Measurements from ENCODE around the gene KIRREL3.

Gene KIRREL3

DNA sequence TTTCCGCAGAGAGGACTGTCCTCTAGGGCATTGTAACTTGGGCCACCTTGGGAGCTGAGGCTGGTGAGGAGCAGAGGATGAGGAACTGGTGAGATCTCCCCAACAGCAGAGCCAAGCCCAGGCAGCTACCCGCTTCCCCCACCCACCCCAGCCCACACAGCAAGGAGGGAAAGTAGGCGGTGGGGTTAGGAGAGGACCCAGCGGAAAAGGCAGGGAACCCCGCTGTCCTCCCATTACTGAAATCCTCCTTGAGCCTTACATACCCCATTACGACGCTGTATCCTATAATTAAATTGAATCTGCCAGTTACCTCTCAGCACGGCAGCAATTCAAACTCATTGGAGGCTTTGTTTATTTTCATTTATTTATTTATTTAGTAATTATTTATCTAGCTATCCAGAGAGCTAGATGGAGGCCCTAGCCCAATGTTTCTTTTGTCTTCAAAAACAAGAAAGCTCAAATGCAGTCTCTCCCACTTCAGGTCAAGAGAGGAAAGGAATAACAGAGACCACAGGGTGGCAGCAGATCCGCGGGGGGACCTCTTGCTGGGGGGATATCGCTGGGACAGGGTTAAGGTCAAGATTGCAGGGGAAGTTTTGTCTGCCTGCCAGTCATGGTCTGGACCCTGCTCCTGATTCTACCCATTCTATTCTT lies 427.1 kb downstream of the KIRREL3 start:
- no peak for DNase-seq (ENCODE audit: low spot score)

DNA sequence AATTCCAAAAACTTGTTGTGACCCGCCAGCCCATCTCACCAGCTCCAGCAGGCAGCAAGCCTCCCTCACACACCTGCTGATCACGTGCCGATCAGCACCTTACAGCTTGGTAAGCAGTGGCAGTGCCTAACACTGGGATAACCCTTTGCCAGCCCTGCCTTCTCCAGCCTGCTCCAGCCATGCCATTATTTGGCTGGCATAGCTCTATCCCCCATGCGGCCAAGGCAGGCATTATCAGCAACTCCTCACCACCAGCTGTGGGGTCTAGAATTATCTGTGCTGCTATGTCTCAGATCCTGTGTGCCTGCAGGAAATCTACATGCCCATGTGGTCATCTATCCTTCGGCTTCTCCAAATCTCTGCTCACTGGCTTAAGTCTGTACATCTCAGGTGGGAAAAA lies 430.1 kb downstream of the KIRREL3 start:
- no peak for DNase-seq (ENCODE audit: low spot score)

DNA sequence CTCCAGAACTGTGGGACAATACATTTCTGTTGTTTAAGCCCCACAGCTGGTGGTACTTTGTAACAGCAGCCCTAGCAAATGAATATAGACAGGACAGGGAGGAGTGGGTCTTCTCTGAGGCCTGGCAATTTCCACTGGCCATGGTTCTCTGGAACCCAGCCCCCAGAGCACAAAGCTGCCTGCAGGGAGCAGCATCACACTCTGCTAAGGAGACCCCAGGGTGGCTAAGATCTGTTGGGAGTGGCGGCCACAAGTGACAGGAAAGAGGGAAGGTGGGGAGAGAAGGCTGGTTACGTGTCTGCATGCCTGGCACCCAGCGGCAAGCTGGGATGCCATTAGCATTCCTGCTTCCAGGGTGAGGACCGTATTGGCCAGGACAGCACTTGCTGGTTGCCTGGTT lies 433.2 kb downstream of the KIRREL3 start:
- no peak for DNase-seq (ENCODE audit: low spot score)

DNA sequence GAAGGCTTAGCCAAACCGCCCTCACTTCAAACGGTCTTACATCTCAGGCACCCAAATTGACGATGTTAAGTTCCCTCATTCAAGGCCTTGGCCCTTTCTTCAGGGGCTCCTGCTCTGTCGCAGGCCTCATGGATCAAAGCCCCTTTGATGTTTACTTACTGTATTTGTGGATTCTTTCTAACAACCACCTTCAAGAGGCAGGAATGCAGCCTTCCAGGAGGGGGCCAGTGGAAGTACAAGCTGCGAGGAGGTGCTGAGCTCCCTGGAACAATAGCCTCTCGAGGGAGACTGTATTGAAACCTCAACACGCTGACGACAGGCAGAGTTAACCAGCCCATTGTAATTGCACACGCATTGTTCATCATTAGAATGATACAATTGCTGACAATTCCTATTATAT lies 436.0 kb downstream of the KIRREL3 start:
- no peak for DNase-seq (ENCODE audit: low spot score)

DNA sequence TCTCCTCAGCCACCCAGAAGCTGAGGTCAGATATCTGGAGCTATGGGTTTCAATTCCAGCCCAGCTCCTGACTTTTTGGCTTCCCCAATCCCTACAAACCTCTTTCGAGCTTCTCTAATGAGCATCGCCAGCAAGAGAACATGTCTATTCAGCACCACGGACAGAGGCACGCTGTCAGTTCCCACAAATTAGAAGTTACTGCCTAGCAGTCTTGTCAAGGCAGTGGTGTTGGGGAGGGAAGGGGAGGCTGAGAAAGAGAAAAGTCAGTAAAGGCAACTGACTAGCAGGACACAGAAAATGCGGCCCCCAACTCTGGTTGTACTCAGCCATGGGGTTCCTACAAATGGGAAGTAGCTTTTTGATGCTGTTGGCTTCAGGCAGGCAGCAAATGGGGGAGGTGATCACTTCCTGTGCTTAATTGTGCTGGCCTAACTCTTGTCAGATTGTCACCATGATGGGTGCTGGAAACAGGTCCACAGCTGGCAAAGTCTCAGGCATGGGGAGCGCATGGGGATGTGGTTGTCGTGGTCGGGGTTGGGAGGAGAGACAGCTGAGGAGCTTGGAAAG lies 439.2 kb downstream of the KIRREL3 start:
- no peak for DNase-seq (ENCODE audit: low spot score)

DNA sequence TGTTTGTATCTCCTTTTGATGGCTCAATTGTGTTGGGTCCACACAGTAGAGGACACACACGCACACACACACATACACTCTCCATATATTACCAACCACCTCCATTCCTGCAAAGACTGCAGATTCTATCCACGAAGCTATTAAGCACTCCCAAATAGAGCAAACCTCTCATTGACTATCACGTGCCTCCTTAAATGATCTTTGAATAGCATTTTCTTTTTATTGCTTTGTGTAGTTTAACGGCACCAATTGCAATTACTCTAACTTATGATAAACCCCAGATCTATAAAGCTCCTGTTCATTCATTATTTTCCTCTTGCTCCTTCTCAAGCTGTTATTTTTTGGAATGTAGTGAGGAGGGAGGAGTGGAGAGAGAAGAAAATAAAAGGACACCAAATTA lies 440.3 kb downstream of the KIRREL3 start:
- DNase-seq (ENCODE audit: low spot score): no peak

DNA sequence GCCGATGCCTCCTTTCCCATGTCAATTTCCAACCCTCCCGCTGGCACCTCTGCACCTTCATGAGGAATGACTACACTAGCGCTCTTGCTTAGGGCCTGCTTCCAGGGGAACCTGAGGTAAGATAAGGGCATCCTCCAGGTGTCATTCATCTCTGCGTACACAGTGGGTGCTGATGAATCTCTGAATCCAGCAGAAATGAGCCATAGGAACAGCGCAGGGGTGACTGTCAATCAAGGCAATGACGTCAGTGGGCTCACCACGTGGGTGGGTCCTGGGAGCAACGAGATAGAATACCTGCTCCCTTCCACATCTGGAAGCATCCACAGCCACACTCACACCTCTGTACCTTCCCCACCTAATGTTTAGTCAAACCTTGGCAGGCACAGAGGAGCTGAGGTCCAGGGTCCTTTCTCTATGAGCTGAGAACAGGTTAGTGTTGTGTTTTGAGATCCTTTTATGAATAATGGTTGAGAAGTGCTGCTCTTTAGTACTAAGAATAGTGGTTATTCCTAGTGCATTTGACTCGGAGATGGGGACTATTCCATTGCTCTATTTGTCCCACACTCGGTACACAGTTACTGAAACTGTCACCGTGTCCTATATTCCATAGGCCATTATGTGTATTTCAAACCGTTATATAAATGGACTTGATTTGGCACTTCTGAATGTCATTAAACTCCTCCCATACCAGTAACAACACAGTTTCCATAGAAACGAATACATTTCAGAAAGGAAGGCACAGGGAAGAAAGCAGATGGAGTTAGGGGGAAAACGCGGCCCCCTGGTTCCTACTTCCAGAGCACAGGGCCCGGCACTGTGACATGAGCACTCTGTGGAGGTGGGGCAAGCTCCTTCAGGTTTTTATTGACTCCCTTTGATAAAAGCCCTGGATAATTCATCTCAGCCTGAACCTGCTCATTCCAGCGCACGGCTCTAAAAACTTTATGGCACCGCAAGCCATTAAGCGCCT lies 451.7 kb downstream of the KIRREL3 start:
- no peak for DNase-seq (ENCODE audit: low spot score)

DNA sequence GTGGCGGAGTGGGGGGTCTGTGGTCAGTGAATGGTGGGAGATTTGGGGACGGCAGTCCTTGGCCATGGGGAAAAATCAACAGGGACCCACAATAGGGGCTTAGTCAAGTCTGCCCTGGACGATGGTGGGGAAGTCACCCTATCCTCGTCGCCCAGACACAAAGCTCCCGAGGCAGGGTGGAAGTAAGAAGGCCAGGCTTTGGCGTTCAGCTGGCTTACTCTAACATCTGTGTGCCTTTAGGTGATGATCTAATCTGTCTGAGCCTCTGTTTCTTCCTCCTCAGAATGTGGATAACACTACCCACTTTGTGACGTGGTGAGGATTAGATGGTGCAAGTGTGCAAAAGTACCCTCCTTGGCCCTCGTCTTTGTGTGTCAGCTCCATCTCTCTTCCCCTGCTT lies 452.9 kb downstream of the KIRREL3 start:
- no peak for DNase-seq (ENCODE audit: low spot score)

DNA sequence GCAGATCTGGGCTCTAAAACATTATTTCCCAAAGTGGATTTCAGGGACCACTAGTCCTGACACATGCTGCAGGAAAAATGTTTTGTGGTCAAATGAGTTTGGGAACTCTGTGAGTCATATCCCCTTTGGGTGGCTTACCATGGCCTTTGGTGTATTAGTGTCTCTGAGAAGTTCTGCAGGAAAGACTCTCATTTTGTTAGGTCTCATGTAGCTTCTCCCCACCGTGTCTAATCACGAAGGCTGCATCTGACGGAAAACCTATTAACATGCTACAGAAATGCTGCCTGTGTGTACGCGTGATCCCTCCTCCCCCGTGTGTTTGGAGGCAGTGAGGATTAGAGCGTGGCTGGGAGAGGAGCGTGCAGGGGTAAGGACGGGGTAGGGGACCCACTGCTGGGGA lies 453.4 kb downstream of the KIRREL3 start:
- DNase-seq (ENCODE audit: low spot score): no peak

DNA sequence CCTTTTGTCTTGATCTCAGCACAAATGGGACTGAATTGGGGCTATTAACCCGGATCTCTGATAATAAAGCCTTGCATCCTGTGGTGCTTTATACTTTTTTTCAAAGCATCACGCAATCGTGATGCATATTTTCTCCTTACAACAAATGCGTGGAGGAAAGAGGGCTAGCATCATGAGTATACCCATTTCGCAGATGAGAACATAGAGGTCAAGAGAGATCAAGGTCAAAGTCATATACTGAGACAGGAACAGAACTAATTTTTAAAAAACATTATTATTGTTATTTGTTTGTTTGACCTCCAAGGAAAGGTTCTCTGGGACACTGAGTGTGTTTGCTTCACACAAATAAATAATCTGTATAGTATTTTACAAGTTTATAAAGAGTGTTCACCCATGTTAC lies 453.9 kb downstream of the KIRREL3 start:
- no peak for DNase-seq (ENCODE audit: low spot score)

DNA sequence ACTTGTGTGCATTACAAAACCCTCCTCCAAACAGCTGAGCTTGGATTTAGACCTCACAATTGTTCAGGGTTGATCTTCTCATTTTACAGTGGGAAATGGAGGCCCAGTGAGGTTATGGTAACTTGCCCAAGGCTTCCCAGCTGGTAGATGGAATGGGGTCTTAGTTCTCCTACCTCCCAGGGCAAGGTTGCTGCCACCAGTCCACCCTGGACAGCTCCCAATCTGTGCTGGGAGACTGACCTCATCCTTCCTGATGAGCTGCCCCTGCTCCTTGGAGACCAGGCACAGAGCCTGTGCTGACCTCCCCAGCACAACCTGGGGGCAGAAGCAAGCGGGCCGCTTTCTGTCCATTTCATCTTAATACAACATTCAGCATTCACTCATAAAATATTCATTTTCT lies 454.4 kb downstream of the KIRREL3 start:
- no peak for DNase-seq (ENCODE audit: low spot score)

DNA sequence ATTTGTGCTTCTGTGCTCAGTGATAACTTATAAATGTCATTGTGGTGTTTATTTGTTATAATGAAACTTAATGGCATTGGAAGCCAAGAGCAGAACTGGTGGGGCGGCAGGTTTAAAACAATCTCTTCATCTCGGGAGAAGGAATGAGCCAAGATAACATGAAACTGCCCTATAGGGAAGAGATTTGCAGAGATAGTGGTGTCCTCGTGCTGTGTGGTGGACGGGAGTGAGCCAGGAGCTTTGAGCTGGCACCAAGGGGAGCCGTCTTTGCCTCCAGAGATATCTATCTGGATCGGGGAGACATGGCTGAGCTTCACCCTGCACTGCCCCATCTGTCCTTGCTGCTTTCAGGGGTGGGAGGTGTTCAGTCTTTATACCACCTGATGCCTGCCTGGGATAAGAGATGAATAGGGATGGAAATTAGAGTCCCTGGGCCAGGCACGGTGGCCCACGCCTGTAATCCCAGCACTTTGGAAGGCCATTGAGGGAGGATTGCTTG lies 455.5 kb downstream of the KIRREL3 start:
- no peak for DNase-seq (ENCODE audit: low spot score)

DNA sequence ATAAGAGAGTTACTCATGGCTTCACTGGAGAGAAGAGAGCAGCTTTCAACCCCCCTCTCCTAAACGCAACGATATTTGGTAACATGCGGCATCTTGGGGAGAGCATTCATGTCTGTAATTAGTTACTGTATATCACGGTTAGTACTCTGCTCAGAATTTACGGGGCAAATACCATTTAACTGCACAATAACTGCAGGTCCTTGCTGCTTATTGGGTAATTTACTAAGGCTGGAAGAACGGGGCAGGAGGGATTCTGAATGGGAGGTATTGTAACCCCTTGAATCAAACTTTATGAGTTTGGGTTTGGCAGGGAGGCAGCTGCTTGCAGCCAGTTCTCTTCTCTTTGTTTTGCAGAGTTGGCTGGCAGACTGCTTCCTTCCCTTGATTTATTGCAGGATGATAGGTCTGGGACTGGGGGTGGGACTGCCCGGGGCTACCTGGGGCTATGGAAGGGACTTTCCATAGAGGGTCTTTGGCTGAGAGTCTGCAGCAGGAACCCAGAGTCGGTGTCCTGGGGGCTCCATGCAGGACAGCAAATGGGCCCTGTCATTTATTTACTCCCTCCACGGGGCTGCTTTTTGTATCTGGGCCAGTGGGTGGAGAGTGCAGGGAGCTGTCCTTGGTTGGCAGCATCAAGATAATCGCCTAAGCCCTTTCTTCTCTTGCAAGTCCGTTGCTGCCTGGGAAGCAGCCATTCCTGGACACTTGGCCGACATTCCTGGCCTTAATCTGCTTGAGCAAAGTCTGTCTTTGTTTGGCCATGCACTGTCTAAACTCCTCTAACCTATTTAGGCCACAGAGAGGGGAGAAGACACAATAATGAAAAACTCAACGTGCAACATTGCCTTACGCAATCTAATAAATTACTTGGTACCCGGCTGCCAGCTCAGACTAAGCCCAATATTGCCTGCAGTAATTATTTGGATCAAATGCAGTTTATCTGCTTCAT lies 456.2 kb downstream of the KIRREL3 start:
- DNase-seq (ENCODE audit: low spot score): no peak

DNA sequence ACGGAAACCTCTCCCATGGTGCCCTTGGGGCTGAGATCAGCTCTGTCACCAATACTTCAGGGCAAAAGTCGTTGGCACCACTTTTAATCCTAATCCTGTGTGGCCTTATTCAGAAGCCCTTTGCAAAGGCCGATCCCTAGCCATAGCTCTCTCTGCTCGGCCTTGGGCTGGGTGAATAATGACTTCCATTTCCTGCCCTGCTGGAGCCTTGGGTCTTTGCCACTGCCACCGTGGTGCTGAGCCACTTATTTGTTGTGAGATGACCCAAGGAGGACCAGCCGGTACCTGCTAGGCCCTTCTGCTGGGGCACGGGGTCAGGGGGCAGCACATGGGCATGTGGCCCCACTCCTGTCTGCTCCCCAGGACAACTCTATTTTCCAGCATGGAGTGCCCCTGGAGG lies 456.9 kb downstream of the KIRREL3 start:
- no peak for DNase-seq (ENCODE audit: low spot score)

DNA sequence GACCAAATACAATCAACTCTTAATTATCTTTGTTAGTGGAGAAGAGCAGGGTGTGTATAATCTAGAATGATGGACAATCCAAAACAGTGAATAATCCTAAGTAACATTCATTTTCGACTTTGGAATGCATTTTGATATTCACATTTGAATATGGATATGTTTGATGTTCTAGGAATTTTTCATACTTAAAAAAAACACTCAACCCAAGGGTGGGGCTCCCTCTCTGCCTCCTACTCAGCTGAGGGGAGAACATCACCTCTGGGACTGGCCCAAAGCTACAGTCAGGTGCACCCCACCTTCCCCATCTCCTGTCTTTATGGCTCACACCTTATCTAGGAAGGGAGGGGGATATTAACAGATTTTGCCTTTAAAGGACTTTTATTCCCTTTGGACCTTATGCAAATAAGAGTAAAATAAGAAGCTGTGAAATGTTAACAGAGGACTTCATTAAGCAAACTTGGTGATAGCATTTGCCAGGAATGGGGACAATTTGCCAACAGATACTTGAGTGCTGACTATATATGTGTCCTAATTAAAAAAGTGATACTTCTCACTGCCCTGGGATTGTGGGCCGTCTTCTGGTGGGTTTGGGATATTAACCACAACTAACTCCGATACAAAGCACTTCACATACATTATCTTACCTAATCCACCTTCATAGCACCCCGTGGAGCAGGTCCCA lies 458.1 kb downstream of the KIRREL3 start:
- DNase-seq (ENCODE audit: low spot score): no peak

DNA sequence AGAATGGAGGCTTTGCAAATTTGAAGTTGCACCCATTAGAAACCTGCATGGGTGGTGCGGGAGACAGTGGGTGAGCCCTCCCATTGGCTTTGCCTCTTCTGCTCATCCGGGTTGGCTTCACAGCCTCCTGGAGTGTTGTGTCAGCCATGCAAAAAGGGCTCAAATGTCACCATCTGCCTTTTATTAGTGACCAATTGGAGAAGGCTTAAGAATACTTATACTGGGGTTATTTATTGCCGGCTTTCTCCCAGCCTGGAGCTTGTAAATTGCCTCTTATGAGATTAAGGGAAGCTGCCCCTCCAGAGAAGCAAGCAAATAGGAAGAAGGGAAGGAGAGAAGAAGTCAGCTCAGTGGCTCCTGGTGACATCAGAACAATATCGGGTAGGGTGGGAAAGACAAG lies 462.5 kb downstream of the KIRREL3 start:
- DNase-seq (ENCODE audit: low spot score): no peak

DNA sequence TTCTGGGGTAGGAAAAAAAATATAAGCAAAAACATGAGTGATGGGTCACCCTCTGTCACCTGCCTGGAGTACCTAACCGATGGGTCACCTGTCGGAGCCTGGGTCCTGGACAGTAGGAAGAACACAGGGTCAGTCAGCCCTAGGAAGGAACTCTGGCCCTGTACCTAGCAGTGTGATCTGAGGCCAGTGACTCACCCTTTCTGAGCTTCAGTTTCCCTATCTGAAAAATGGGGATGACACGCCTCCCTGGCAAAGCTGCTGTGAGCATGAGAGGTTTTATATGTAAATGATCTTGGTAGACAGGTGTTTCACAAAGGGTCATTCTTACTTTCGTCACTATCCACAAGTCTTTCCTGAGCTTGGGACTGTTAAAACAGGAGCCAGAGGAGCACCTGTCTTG lies 463.1 kb downstream of the KIRREL3 start:
- DNase-seq (ENCODE audit: low spot score): no peak

DNA sequence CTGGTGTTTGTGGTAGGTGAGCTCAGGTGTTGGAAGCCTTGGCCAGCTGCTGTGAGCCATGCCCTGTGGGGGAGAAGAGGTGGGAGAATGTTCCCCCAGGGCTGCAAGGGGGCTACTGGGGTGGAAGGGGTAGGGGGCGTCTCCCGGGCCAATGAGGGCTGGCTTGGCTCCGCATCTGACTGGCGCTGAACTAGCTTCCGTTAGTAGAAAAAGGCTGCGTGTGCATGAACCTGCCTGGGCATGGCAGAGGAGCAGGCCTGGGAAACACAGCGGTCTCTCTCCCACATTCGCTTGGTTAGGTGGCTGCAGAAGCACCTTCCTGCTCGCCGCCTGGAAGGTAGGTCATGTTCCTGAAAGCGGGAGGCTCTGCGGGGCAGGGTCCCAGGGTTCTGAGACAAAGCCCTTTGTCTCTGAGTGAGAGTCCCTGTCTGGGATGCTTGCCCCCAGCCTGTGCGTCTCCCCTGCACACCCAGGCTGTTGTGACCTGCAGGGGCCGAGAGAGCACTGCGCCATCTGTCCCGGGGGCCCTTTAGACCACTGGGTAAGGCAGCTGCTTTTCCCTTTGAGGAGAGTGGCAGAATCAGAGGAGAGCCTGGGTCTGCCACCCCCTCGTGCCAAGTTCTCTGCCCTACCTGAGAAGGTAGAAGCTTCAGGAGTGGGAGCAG lies 466.3 kb downstream of the KIRREL3 start:
- no peak for DNase-seq (ENCODE audit: low spot score)

DNA sequence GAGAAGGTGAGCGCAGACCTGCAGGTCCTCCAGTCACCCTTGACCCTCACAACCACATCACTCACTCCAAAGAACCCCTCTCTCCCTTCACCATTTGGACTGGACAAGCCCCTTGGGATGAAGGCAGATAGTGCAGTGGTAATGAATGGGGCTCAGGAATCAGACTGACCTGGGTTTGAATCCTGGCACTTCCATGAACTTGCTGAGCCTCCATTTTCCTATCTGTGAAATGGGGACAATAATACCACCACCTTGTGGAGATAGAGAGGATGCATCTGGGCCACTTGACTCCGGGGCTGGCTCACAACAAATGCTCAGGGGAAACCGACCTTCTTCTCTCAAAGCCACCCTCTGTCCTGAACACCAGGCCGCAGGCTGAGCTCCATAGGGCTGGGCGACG lies 467.0 kb downstream of the KIRREL3 start:
- DNase-seq (ENCODE audit: low spot score): no peak

DNA sequence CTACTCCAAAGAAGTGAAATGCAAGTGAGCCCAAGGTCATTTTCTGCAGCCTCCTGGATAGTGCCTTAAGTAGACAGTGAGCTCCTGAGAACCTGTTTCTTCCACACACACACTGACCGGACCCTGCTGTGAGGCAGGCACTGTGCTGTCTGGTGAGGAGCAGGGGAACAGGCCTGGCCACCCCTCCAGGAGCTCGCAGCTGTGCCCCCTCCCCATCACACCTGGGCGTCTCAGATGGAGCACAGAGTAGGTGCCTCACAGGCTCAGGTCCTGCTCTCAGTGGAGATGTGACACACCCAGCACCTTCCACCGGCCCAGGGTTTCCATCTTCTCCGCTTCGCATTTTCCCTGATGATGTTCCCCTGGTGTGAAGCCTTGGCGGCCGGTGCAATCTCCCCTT lies 470.2 kb downstream of the KIRREL3 start:
- no peak for DNase-seq (ENCODE audit: low spot score)

DNA sequence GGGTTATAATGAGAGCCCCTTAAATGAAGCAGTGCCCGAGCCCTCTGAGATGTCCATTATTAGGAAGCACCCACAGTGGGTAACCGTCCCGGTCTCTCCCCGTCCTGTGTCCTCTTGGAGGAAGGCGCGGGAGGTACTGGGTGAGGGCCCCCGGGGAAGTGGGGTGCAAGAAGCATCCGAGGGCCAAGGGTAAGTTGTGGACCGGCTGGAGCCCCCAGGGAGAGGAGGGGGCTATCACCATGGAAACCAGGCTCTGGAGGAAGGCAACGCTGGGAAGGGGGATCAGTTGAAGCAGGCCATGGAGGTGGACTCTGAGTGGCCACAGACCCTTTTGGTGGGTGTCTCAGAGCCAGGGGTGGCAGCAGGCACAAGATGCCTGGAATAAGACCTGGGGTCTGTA lies 471.5 kb downstream of the KIRREL3 start:
- DNase-seq (ENCODE audit: low spot score): no peak
